Cardiac muscle cell (in vitro differentiated cells and primary cell): ENCODE measurements around the gene IL11. TPM values are rescaled to one million over a fixed set of nuclear protein-coding genes. Genes with fewer than 3 reads are reported as not detected.
"Not testable (repeated sequence)": the region's sequence is repeated elsewhere in the genome, so short reads cannot be mapped to it uniquely, and the experiment has no call there.

Experiments used
- DNase-seq, 2 donors: peaks; one replicate each; pipeline versions ENCODE4 v3.0.0 to v3.0.0-alpha.2; 2010 to 2017; ENCODE audit warnings: low read depth in 1 of 2, low spot score in 1 of 2
- H3K27ac ChIP-seq: fragments of 200-600 bp; sonication (generic); 2 replicates; pipeline ENCODE4 v1.5.1; 2016
- H3K27me3 ChIP-seq: fragments of 200-600 bp; sonication (generic); 2 replicates; pipeline ENCODE4 v1.6.0; 2016; ENCODE audit warnings: control low read depth
- H3K36me3 ChIP-seq: fragments of 200-600 bp; sonication (generic); 2 replicates; pipeline ENCODE4 v1.5.1; 2016; ENCODE audit warnings: control low read depth
- H3K4me1 ChIP-seq: fragments of 200-600 bp; sonication (generic); 2 replicates; pipeline ENCODE4 v1.8.1; 2017; ENCODE audit warnings: low read depth, mild to moderate bottlenecking, mixed run types
- H3K4me3 ChIP-seq: fragments of 200-600 bp; sonication (generic); 2 replicates; pipeline ENCODE4 v1.5.1; 2016; ENCODE audit warnings: mild to moderate bottlenecking
- H3K9me3 ChIP-seq: fragments of 200-600 bp; sonication (generic); 2 replicates; pipeline ENCODE4 v1.5.1; 2017; ENCODE audit warnings: low read depth, mild to moderate bottlenecking, control low read depth
- polyA plus RNA-seq: library from polyadenylated mRNA; unstranded; fragments of >200 nt; fragmentation: Nextera tagmentation; extraction: Ambion mirVana; gene quantifications from 2 replicates; pipeline ENCODE4 v1.2.1, GENCODE V29; 2016
- total RNA-seq: library from RNA; depleted of rRNA; stranded (reverse); fragments of >200 nt; gene quantifications from 2 replicates; pipeline ENCODE4 v1.2.3, GENCODE V29; 2016
- TF ChIP-seq, protein P1 (sequence below): IDR thresholded peaks from 2 replicates; pipeline ENCODE4 v1.5.1; 2012; ENCODE audit warnings: low read depth, mild to moderate bottlenecking, low read length

IL11 gene
- total and polyA plus RNA-seq, 2 experiments from 2014 or later = 0.12 TPM; not detected in 1

DNA sequence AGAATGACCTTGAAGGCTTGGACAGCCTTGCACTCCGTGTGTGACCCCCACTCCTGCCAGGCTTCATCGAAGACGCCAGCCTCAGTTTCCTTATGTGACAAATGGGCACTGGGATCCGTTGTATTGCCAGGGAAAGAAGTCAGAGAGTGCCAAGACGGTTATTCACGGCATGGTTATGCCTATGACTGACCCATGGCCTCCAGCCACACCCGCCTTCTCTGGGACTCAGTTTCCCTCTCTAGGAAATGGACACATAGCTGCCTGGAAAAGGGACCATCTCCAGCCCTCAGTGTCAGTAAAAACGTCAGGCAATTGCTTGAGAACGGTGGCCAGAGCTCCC lies 38.2 kb upstream of the IL11 start:
- no peak for DNase-seq
- Histone ChIP-seq H3K27me3 (no peaks in the 10 kb centered on the region), H3K27ac (peak overlapping the region; percentile 97), H3K9me3 (no peaks in the 10 kb centered on the region), H3K4me3 (peak overlapping the region; percentile 13), H3K36me3 (peaks cover 16% of the 10 kb centered on the region), H3K4me1 (no peaks in the 10 kb centered on the region)
- TF ChIP-seq, protein P1, sequence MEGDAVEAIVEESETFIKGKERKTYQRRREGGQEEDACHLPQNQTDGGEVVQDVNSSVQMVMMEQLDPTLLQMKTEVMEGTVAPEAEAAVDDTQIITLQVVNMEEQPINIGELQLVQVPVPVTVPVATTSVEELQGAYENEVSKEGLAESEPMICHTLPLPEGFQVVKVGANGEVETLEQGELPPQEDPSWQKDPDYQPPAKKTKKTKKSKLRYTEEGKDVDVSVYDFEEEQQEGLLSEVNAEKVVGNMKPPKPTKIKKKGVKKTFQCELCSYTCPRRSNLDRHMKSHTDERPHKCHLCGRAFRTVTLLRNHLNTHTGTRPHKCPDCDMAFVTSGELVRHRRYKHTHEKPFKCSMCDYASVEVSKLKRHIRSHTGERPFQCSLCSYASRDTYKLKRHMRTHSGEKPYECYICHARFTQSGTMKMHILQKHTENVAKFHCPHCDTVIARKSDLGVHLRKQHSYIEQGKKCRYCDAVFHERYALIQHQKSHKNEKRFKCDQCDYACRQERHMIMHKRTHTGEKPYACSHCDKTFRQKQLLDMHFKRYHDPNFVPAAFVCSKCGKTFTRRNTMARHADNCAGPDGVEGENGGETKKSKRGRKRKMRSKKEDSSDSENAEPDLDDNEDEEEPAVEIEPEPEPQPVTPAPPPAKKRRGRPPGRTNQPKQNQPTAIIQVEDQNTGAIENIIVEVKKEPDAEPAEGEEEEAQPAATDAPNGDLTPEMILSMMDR = no peak

DNA sequence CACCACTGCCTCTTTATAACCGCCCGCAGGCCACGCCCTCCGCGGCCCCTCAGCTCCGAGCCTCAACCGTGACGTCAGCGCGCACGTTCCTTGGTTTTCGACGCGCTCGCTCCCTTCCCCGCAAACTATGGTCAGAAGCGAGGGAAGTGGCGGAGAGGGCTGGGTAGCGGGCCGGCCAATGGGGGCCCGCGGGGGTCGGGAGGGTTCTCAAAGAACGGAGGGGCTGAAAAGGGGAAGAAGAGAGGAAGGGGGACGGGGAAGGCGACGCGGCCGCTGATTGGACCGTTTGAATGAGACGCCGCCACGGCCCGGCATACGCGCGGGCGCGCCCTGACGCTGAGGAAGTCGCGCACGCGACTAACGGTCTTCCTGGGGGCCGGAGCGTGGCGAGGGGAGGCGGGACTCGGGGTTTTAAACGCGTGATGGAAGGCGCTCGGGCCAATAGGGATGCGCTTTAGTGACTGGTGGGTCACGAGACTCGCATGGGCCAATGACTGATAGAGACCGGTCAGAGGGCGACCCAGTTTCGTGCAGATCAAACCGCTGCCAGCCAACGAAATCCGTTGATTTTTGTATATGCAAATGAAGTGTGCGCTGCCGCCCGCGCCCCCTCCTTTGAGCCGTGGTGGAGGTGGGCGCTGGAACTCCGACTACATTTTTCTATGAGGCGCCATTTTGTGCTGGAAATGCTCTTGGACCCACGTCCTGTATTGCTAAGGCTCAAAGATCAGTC lies 37.7 kb upstream of the IL11 start:
- no peaks in the 10 kb centered on the region for H3K9me3 ChIP-seq
- peak overlapping the region; percentile 97 for H3K27ac ChIP-seq
- H3K27me3 ChIP-seq = no peaks in the 10 kb centered on the region
- H3K4me3 ChIP-seq = peak overlapping the region; percentile 82
- no peaks in the 10 kb centered on the region for H3K4me1 ChIP-seq
- peaks cover 20% of the 10 kb centered on the region for H3K36me3 ChIP-seq
- TF ChIP-seq, protein P1 = no peak
- DNase-seq = peak; percentile 100

DNA sequence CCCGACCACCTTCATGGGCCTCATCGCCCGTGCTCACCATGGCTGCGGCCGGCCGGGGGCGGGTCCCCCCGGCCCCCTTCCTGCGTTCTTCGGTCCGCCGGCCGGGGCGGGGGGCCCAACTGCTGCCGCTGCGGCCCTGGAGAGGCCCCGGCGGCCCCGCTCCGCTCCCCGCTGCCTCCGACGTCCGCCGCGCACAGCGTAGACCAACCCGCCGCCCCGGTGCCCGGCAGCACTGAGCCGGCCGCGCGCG lies 37.2 kb upstream of the IL11 start, which contains the start of gene UBE2S:
TSS of gene UBE2S (minus strand) at position 239 of the 250 bp plus-strand sequence. CDS start at position 40, 199 bp downstream.
- H3K4me1 ChIP-seq, DNase-seq, H3K27me3 ChIP-seq, H3K9me3 ChIP-seq: not testable (repeated sequence)
- Histone ChIP-seq H3K4me3 (peak within 1 kb of the TSS; percentile 82), H3K36me3 (peaks cover 25% of the 10 kb centered on the region), H3K27ac (peak within 1 kb of the TSS; percentile 97)

GRCh38 chr19:55406826-55407549 lies 36.7 kb upstream of the IL11 start:
- Histone ChIP-seq H3K27me3 (no peaks in the 10 kb centered on the region), H3K27ac (peak overlapping the region; percentile 94), H3K4me3 (peak overlapping the region; percentile 82), H3K9me3 (no peaks in the 10 kb centered on the region), H3K4me1 (no peaks in the 10 kb centered on the region), H3K36me3 (peaks cover 30% of the 10 kb centered on the region)
- TF ChIP-seq, protein P1 = no peak
- DNase-seq = peak; percentile 53 to 56

DNA sequence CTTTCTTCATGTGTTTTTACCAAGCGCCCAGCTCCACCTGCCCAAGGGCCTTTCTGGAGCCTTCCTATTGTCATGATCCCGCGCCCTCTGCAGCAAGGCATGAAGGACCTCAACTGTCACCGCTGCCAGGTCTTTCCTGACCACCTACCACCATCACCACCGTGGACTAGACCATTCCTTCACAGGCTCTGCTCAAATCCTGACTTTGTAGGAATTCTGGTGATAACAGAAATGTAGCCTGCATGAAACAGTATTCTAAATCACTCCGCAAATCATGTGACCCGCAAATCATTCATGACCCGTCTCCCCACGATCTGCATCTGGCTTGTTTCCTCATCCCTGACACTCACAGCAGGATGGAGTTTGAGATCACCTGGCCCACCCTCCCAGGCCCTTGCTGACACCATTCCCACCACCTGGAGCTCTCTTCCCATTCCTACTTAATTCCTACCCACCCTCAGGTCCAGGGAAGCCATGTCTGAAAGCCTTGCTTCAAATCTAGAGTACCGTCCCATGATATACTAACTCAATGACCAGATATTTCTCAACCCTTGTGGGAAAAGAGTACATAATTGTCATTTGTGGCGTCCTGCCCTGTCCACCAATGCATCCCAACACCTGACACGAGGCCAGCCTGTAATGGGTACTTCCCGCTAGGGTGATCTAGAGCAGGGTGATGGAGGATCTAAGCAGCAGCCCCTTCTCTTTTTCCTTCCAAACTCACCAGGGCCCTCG lies 36.0 kb upstream of the IL11 start:
- peak overlapping the region; percentile 0 for H3K27ac ChIP-seq
- no peak for DNase-seq
- H3K4me3 ChIP-seq = peak overlapping the region; percentile 82
- TF ChIP-seq, protein P1 = no peak
- H3K27me3 ChIP-seq = no peaks in the 10 kb centered on the region
- no peaks in the 10 kb centered on the region for H3K4me1 ChIP-seq
- H3K9me3 ChIP-seq = no peaks in the 10 kb centered on the region
- H3K36me3 ChIP-seq = peaks cover 35% of the 10 kb centered on the region
